Loucy (cell line): ENCODE data around the gene GRB2.

Experiments used
- EZH2phosphoT487 ChIP-seq: fragments of 200-600 bp; IDR thresholded peaks from 2 replicates; pipeline ENCODE4 v1.6.1; 2018; ENCODE audit warnings: antibody characterized with exemption, mild to moderate bottlenecking, moderate library complexity, borderline replicate concordance
- TF ChIP-seq, protein P1 (sequence below): fragments of 200-600 bp; sonication (generic); conservative IDR thresholded peaks from 2 replicates; pipeline ENCODE4 v1.5.1; 2014; ENCODE audit warnings: mild to moderate bottlenecking, antibody characterized with exemption, low read length

DNA sequence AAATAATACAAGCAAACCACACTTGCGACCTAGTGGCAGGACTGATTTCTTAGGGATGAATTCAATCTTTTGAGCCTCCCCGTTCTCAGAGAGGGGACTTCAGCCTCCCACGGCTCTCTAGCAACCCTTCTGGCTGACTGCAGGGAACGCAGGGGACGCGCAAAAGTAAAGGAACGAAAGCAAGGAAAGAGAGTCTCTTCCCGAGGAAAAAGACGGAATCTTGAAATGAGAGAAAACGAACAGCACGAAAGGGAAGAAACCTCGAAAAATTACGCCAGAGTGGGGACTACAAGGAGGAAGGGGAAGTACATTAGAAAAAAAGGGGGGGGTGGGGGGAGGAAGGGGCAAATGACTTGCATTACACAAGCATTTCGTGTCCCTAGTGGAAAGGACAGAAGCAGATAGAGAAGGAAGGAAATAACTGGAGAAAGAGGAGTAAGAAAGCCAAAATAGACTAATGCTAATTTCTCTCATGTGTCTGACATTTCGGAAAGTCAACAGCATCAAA, 1.2 kb downstream of the GRB2 start:
- TF ChIP-seq, protein P1, sequence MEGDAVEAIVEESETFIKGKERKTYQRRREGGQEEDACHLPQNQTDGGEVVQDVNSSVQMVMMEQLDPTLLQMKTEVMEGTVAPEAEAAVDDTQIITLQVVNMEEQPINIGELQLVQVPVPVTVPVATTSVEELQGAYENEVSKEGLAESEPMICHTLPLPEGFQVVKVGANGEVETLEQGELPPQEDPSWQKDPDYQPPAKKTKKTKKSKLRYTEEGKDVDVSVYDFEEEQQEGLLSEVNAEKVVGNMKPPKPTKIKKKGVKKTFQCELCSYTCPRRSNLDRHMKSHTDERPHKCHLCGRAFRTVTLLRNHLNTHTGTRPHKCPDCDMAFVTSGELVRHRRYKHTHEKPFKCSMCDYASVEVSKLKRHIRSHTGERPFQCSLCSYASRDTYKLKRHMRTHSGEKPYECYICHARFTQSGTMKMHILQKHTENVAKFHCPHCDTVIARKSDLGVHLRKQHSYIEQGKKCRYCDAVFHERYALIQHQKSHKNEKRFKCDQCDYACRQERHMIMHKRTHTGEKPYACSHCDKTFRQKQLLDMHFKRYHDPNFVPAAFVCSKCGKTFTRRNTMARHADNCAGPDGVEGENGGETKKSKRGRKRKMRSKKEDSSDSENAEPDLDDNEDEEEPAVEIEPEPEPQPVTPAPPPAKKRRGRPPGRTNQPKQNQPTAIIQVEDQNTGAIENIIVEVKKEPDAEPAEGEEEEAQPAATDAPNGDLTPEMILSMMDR, result peak; percentile 94
- no peak for TF ChIP-seq EZH2phosphoT487
